ENCODE data around the gene RPL37A.

RPL37A gene

DNA sequence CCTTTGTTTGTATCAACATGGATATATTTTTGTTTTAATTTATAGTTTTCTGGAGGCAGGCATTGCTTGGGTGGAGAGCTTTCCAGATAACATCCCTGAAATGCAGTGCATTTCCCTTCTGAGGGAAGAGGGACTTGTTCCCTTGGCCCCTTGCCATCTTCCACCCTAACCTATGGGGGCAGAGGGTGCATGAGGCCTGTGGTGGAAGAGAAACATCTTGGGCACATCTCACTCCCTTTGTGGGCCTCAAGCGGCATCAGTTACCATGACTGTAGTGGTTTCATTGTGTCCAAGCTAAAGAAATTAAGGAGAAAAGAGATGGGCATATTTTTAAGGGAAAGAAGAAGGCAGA is 5.3 kb upstream of the RPL37A start:
- Histone ChIP-seq H3K27ac (ENCODE audit: low read depth, low read length) (no peak overlapping the region), H3K9ac (ENCODE audit: low read length) (no peak overlapping the region)

DNA sequence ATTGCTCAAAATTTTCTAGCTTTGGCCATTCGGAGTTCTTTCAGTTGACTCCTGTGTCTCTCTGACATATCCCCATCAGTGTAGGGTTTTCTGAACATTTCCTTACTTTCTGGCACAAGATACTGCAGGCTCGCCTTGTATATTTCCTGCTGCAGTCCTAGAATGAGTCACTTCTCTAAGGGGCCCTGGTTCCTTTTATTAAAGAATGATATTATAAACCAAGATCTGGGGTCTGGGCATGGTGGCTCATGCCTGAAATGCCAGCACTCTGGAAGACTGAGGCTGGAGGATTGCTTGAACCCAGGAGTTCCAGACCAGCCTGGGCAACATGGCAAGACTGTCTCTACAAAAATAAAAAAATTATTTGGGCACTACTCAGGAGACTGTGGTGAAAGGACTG is 3.0 kb upstream of the RPL37A start:
- Histone ChIP-seq H2AFZ (ENCODE audit: low read depth, low read length, severe bottlenecking) (no peak overlapping the region), H3K27ac (ENCODE audit: low read depth, low read length) (no peak overlapping the region), H3F3A (ENCODE audit: insufficient read depth) (peaks cover 15% of the 10 kb centered on the region), H3K9me3 (ENCODE audit: insufficient read depth, low read length) (no peaks in the 10 kb centered on the region), H3K4me3 (ENCODE audit: insufficient read depth, low read length, poor library complexity, severe bottlenecking) (no peak overlapping the region), H3K9me2 (replicated peaks; ENCODE audit: insufficient read depth, low read length) (no peaks in the 10 kb centered on the region), H4K20me1 (ENCODE audit: low read depth, low read length) (peaks cover 6% of the 10 kb centered on the region; the same call in 1 of the 2 replicates), H3K36me3 (ENCODE audit: low read length) (peaks cover 18% of the 10 kb centered on the region), H3K79me2 (ENCODE audit: insufficient read depth, low read length) (peaks cover 20% of the 10 kb centered on the region), H3K4me2 (ENCODE audit: low read depth, low read length, poor library complexity, severe bottlenecking) (no peak overlapping the region), H3K27me3 (ENCODE audit: low read length) (no peaks in the 10 kb centered on the region), H3K9ac (ENCODE audit: low read length) (no peak overlapping the region)
- TF ChIP-seq, protein P1, sequence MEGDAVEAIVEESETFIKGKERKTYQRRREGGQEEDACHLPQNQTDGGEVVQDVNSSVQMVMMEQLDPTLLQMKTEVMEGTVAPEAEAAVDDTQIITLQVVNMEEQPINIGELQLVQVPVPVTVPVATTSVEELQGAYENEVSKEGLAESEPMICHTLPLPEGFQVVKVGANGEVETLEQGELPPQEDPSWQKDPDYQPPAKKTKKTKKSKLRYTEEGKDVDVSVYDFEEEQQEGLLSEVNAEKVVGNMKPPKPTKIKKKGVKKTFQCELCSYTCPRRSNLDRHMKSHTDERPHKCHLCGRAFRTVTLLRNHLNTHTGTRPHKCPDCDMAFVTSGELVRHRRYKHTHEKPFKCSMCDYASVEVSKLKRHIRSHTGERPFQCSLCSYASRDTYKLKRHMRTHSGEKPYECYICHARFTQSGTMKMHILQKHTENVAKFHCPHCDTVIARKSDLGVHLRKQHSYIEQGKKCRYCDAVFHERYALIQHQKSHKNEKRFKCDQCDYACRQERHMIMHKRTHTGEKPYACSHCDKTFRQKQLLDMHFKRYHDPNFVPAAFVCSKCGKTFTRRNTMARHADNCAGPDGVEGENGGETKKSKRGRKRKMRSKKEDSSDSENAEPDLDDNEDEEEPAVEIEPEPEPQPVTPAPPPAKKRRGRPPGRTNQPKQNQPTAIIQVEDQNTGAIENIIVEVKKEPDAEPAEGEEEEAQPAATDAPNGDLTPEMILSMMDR (IDR thresholded peaks at IDR 0.05; ENCODE audit: insufficient read depth, low read length, poor library complexity, severe bottlenecking) = no peak
- no peak for TF ChIP-seq EZH2phosphoT487 (conservative IDR thresholded peaks at IDR 0.05; ENCODE audit: low read length)

More for the DNA sequence above, 5.3 kb upstream of the RPL37A start:
- TF ChIP-seq EZH2phosphoT487 (conservative IDR thresholded peaks at IDR 0.05; ENCODE audit: low read length) = no peak
- TF ChIP-seq, protein P1 (IDR thresholded peaks at IDR 0.05; ENCODE audit: insufficient read depth, low read length, poor library complexity, severe bottlenecking) = no peak
- no peaks in the 10 kb centered on the region for H4K20me1 ChIP-seq (ENCODE audit: low read depth, low read length)
- no peak overlapping the region for H2AFZ ChIP-seq (ENCODE audit: low read depth, low read length, severe bottlenecking)
- H3K9me2 ChIP-seq (replicated peaks; ENCODE audit: insufficient read depth, low read length) = no peaks in the 10 kb centered on the region
- no peaks in the 10 kb centered on the region for H3K27me3 ChIP-seq (ENCODE audit: low read length)
- no peaks in the 10 kb centered on the region for H3F3A ChIP-seq (ENCODE audit: insufficient read depth)
- H3K79me2 ChIP-seq (ENCODE audit: insufficient read depth, low read length) = no peaks in the 10 kb centered on the region
- no peak overlapping the region for H3K4me2 ChIP-seq (ENCODE audit: low read depth, low read length, poor library complexity, severe bottlenecking)
- no peaks in the 10 kb centered on the region for H3K36me3 ChIP-seq (ENCODE audit: low read length)
- no peaks in the 10 kb centered on the region for H3K9me3 ChIP-seq (ENCODE audit: insufficient read depth, low read length)
- H3K4me3 ChIP-seq (ENCODE audit: insufficient read depth, low read length, poor library complexity, severe bottlenecking) = no peak overlapping the region

DNA sequence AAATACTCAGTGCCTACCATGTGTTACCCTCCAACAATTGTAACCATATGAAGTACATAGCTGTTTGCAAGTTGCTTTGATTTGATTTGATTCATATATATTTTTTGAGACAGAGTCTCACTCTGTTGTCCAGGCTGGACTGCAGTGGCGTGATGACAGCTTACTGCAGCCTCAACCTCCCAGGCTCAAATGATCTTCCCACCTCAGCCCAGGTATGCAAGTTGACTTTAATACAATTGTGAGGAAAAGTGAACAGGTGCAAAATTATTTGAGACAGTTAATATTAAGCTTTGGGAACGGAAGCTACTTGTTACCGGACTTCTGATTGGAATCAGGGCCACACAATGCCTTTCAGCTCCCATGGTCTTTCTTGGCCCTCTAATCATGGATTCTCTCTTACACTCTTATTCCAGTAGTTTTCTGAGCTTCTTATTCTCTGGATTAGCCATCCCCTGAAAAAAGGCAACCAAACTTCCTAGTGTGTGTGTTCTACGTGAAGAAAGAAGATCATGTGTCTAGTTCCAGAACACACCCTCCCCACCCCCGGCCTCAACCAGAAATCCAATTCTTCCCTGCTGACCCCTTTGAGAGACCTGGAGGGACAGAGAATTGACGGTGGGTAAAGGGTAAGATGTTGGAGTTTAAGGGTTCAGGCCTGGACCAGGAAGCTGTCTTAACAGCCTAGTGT is 1.1 kb upstream of the RPL37A start:
- Histone ChIP-seq H3K9me3 (ENCODE audit: insufficient read depth, low read length) (no peaks in the 10 kb centered on the region), H3K9me2 (replicated peaks; ENCODE audit: insufficient read depth, low read length) (no peaks in the 10 kb centered on the region), H3K79me2 (ENCODE audit: insufficient read depth, low read length) (peaks cover 31% of the 10 kb centered on the region), H3K36me3 (ENCODE audit: low read length) (peaks cover 33% of the 10 kb centered on the region), H4K20me1 (ENCODE audit: low read depth, low read length) (peaks cover 22% of the 10 kb centered on the region), H2AFZ (ENCODE audit: low read depth, low read length, severe bottlenecking) (peak overlapping the region; percentile 60), H3K9ac (ENCODE audit: low read length) (peak overlapping the region; percentile 99), H3K27me3 (ENCODE audit: low read length) (no peaks in the 10 kb centered on the region), H3F3A (ENCODE audit: insufficient read depth) (peaks cover 28% of the 10 kb centered on the region), H3K27ac (ENCODE audit: low read depth, low read length) (no peak overlapping the region), H3K4me3 (ENCODE audit: insufficient read depth, low read length, poor library complexity, severe bottlenecking) (peak overlapping the region; percentile 94), H3K4me2 (ENCODE audit: low read depth, low read length, poor library complexity, severe bottlenecking) (peak overlapping the region; percentile 87)
- TF ChIP-seq, protein P1 (IDR thresholded peaks at IDR 0.05; ENCODE audit: insufficient read depth, low read length, poor library complexity, severe bottlenecking) = no peak
- no peak for TF ChIP-seq EZH2phosphoT487 (conservative IDR thresholded peaks at IDR 0.05; ENCODE audit: low read length)
